Mononuclear cell (primary cell): ENCODE data around the gene BMP8A. TPM values are rescaled to one million over a fixed set of nuclear protein-coding genes. Genes with fewer than 3 reads are reported as not detected.
A peak's percentile ranks its signal among the peaks of the same experiment; 100 is the strongest.
"Not testable (repeated sequence)": the region's sequence is repeated elsewhere in the genome, so short reads cannot be mapped to it uniquely, and the experiment has no call there.

Experiments
- H3K27me3 ChIP-seq: 2 replicates; pipeline ENCODE4 v1.6.0; 2011; ENCODE audit warnings: low read length, control low read depth; ENCODE audit not compliant: insufficient read depth
- H3K4me1 ChIP-seq: 2 replicates; pipeline ENCODE4 v1.5.1; 2011; ENCODE audit warnings: mild to moderate bottlenecking, low read length, control low read depth; ENCODE audit not compliant: insufficient read depth
- H3K4me3 ChIP-seq: 2 replicates; pipeline ENCODE4 v1.5.1; 2011; ENCODE audit warnings: mild to moderate bottlenecking, low read length, moderate library complexity
- H3K9me3 ChIP-seq: 2 replicates; pipeline ENCODE4 v1.5.1; 2011; ENCODE audit warnings: low read depth, mild to moderate bottlenecking, control low read depth, low read length
- total RNA-seq: library from RNA; depleted of rRNA; stranded (reverse); fragments of >200 nt; gene quantifications from one replicate; pipeline ENCODE4 v1.2.3, GENCODE V29; 2012

The BMP8A gene
- total RNA-seq, 1 donor, result 0.10 TPM

GRCh38 chr1:39470040-39470439, 21.4 kb upstream of the BMP8A start:
- Histone ChIP-seq H3K27me3 (no peaks in the 10 kb centered on the region), H3K9me3 (no peaks in the 10 kb centered on the region), H3K4me3 (no peak overlapping the region), H3K4me1 (no peaks in the 10 kb centered on the region)

DNA sequence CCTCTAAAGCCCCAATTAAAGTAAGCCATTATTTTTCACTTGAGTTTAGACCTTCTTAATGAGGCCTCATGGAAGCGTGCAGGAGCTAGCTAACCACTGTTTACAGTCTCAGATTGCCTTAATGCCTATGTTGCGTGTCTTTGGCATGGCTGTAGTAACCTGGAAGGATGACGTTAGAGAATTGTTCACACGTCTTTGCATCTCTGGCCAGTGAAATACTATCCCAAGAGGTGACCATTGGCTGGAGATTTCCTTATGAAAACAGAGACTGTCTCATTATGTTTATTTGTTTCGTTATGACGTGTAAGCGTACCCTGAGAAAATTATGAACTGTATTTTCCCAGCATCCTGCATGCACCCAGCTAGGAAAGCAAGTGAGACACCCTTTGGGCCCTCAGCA, 18.6 kb upstream of the BMP8A start:
- Histone ChIP-seq H3K9me3 (no peaks in the 10 kb centered on the region), H3K27me3 (no peaks in the 10 kb centered on the region), H3K4me1 (no peaks in the 10 kb centered on the region), H3K4me3 (no peak overlapping the region)

DNA sequence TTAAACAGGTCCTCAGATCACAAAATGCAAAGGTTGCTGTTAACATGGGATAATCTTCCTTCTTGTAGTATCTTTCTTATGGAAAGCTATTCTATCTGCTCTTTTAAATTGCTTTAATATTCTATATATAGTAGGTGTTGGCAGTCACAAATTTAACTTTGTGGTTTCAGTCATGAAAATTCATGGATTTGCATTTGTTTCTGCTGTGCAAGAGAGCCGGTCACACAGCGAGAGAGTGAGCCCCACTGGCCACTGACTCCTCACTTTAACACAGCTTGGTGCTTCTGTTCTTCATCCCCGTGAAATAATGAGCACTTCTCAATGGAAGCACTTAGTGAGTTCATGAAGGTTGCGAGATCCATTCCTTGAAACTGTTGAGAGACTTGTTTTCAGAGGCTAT, 18.1 kb upstream of the BMP8A start:
- H3K27me3 ChIP-seq, result no peaks in the 10 kb centered on the region
- H3K4me1 ChIP-seq, result no peaks in the 10 kb centered on the region
- no peaks in the 10 kb centered on the region for H3K9me3 ChIP-seq
- H3K4me3 ChIP-seq, result no peak overlapping the region

DNA sequence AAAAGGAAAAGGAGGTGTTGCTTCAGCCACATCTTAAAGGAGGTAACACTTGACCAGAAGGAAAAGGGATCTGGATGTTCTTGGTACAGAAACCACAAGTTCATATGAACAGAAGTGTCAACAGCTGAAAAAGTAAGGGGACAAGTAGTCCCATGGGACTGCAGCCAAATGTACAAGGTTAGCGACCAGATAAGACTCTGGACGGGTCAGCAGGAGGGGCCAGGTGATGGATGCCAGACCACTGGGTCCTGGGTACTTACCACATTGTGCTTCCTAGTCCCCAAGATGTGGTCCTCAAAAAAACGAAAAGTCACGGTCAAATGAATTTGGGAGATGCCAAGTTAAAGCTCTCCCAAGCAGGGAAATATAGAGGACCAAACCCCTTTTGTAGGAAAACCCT, 16.6 kb upstream of the BMP8A start:
- Histone ChIP-seq H3K27me3 (no peaks in the 10 kb centered on the region), H3K9me3 (no peaks in the 10 kb centered on the region)

GRCh38 chr1:39475551-39475950, 15.9 kb upstream of the BMP8A start:
- H3K27me3 ChIP-seq, H3K4me1 ChIP-seq, H3K4me3 ChIP-seq, H3K9me3 ChIP-seq: not testable (repeated sequence)

More for the DNA sequence above, 16.6 kb upstream of the BMP8A start:
- Histone ChIP-seq H3K4me3 (no peak overlapping the region), H3K4me1 (no peaks in the 10 kb centered on the region)

DNA sequence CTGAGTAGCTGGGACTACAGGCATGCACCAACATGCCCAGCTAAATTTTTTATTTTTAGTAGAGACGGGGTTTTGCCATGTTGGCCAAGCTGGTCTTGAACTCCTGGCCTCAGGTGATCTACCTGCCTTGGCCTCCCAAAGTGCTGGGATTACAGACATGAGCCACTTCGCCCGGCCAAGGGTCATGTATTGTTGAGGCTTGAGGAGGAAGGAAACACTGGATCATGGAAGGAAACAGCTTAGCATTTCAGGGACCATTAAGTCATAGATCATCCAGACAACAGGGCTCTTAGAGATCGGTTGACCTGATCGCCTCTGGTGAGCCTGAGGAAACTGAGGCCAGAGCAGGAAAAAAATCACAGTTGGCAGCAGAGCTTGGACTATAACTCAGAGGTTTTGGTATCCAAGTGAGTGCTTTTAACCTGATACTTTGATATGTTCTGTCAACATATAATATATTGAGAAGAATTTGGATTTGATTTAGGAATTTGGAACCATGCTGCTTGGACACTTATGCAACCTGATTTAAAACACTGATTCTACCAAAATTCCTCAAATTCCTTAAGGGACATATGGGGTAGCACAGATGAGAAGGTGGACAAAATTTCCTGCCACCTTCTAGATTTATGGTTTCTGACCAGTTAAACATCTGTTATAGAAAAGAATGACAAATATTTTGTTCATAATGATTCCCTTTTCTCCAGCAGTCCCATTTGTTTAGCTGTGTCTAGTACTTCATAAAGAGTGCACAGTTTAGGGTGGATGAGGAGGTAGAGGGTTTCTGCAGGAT, 13.1 kb upstream of the BMP8A start:
- Histone ChIP-seq H3K4me3 (no peak overlapping the region), H3K27me3 (no peaks in the 10 kb centered on the region), H3K4me1 (no peaks in the 10 kb centered on the region), H3K9me3 (no peaks in the 10 kb centered on the region)

- Histone ChIP-seq H3K9me3 (no peaks in the 10 kb centered on the region), H3K4me1 (no peaks in the 10 kb centered on the region), H3K4me3 (no peak overlapping the region), H3K27me3 (no peaks in the 10 kb centered on the region)
Observed at GRCh38 chr1:39481289-39481688, 10.1 kb upstream of the BMP8A start.

DNA sequence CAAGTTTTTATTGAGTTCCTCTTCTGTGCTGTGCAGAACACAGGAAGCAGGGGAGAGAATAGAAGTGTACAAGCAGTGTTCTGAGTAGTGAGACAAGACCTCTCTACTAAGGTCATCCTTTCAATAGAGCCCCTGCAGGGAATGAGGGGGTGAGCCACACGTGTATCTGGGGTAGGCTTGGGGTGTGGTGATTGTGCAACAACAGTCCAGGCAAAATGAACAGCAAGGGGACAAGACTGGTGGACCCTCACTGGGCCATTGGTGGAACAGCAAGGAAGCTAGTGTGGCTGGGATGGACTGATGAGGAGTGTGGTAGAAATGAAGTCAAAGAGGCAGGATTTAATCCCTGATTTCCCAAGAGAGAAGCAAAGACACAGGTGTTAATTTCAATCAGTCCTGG, 8.2 kb upstream of the BMP8A start:
- H3K9me3 ChIP-seq, result no peaks in the 10 kb centered on the region
- no peaks in the 10 kb centered on the region for H3K4me1 ChIP-seq
- no peaks in the 10 kb centered on the region for H3K27me3 ChIP-seq
- H3K4me3 ChIP-seq, result no peak overlapping the region

- no peaks in the 10 kb centered on the region for H3K9me3 ChIP-seq
- peaks cover 5% of the 10 kb centered on the region for H3K4me1 ChIP-seq
- H3K27me3 ChIP-seq, result no peaks in the 10 kb centered on the region
- no peak overlapping the region for H3K4me3 ChIP-seq
Observed at GRCh38 chr1:39484564-39484963, 6.9 kb upstream of the BMP8A start.

DNA sequence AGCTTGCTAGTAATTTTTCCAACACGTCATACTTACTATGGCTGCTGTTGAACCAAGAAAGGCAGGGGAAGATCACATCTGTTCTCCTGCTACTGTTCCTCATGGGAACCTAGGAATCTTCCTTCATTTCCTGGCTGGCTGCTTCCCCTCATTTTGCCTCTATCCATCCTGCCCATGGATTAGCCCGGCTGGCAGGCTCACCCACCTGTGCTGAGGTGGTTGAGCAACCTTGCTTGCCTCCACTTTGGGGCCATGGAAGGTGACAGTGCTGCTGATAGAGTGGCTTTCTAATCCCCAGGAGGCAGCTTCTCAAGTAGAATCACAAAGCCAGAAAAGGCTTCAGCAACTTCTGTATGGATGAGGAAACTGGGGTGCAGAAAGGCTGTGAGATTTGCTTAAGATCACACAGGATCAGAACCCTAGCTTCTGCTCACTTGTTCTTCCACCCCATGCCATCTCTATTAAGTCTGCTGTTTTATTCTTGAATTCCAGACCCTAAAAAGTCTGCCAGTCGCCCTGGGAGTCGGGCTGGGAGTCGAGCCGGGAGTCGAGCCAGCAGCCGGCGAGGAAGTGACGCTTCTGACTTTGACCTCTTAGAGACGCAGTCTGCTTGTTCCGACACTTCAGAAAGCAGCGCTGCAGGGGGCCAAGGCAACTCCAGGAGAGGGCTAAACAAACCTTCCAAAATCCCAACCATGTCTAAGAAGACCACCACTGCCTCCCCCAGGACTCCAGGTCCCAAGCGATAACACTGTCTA, 6.2 kb upstream of the BMP8A start:
- H3K9me3 ChIP-seq, result no peaks in the 10 kb centered on the region
- H3K4me1 ChIP-seq, result peaks cover 5% of the 10 kb centered on the region
- peaks cover under 1% of the 10 kb centered on the region for H3K27me3 ChIP-seq
- H3K4me3 ChIP-seq, result no peak overlapping the region

DNA sequence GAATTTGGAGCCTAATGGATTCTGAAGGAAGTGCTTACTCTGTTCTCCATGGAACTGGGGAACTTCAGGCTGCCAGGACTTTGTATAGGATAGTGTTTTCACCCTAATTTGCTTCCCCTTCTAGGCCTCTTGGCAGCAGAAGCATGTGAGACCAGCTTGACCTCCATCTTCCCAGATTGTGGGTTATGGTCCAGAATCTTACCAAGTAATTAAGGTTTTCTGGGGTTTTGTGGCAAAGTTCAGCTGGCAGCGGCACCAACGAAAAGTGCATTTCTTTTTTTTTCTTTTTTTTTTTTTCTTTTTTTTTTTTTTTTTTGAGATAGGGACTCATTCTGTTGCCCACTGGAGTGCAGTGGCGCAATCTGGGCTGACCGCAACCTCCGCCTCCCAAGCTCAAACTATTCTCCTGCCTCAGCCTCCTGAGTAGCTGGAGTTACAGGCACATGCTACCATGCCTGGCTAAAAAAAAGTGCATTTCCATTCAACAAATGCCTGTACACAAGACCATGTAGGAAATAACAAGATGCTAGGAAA, 3.4 kb upstream of the BMP8A start:
- Histone ChIP-seq H3K27me3 (peaks cover 13% of the 10 kb centered on the region), H3K4me3 (no peak overlapping the region), H3K9me3 (no peaks in the 10 kb centered on the region), H3K4me1 (peaks cover 12% of the 10 kb centered on the region)

GRCh38 chr1:39488793-39489566, 2.5 kb upstream of the BMP8A start:
- no peak overlapping the region for H3K4me3 ChIP-seq
- H3K9me3 ChIP-seq, result no peaks in the 10 kb centered on the region
- H3K4me1 ChIP-seq, result peaks cover 12% of the 10 kb centered on the region
- peaks cover 17% of the 10 kb centered on the region for H3K27me3 ChIP-seq

- no peak overlapping the region for H3K4me3 ChIP-seq
- H3K9me3 ChIP-seq, result no peaks in the 10 kb centered on the region
- H3K4me1 ChIP-seq, result peaks cover 12% of the 10 kb centered on the region
- peaks cover 19% of the 10 kb centered on the region for H3K27me3 ChIP-seq
Observed at GRCh38 chr1:39489567-39490239, 1.7 kb upstream of the BMP8A start.

- Histone ChIP-seq H3K4me3 (peak overlapping the region; percentile 34), H3K9me3 (no peaks in the 10 kb centered on the region), H3K4me1 (peaks cover 12% of the 10 kb centered on the region), H3K27me3 (peaks cover 19% of the 10 kb centered on the region)
Observed at GRCh38 chr1:39490596-39491145, 765 bp upstream of the BMP8A start.
